K562 (cell line): ENCODE measurements around the gene PNMA5.

ENCODE experiments used
- FOXK1 ChIP-seq: sonication (generic); formaldehyde crosslinking; IDR thresholded peaks from 2 replicates; pipeline ENCODE4 v1.8.0; 2022; ENCODE audit warnings: missing genetic modification reagents, mild to moderate bottlenecking, borderline replicate concordance
- SLC30A9 ChIP-seq: fragments of 250-450 bp; sonication (Bioruptor Pico); IDR thresholded peaks from 2 replicates; pipeline ENCODE4 v1.8.0; 2022; ENCODE audit warnings: mild to moderate bottlenecking, moderate library complexity
- TOE1 ChIP-seq, 2 experiments: fragments of 450-650 bp in 1 of 2; sonication (generic) in 1 of 2; formaldehyde crosslinking in 1 of 2; IDR thresholded peaks; 2 replicates each; pipeline versions ENCODE4 v1.7.1 to v1.8.0; 2016 to 2022; ENCODE audit warnings: borderline replicate concordance in 2 of 2, mild to moderate bottlenecking in 2 of 2, antibody characterized with exemption in 1 of 2, inconsistent platforms in 1 of 2, low read depth in 1 of 2, missing genetic modification reagents in 1 of 2, moderate library complexity in 1 of 2
- TF ChIP-seq, protein P1 (sequence below), 3 experiments: IDR thresholded peaks in 2 of 3; conservative IDR thresholded peaks in 1 of 3; 2 replicates each; pipeline ENCODE4 v1.5.1; 2011 to 2012; ENCODE audit warnings: low read length in 3 of 3, mild to moderate bottlenecking in 3 of 3, control low read depth in 2 of 3, improper control_type of control experiment in 1 of 3, inconsistent platforms in 1 of 3, low read depth in 1 of 3, mixed read lengths in 1 of 3, moderate library complexity in 1 of 3; ENCODE audit not compliant: insufficient read depth in 2 of 3
- TF ChIP-seq, protein P2 (sequence below): sonication (generic); formaldehyde crosslinking; IDR thresholded peaks from 2 replicates; pipeline ENCODE4 v1.5.0; 2020; ENCODE audit warnings: missing genetic modification reagents
- TF ChIP-seq, protein P3 (sequence below): fragments of 250-450 bp; sonication (Bioruptor Pico); IDR thresholded peaks from 2 replicates; pipeline ENCODE4 v1.5.0; 2020; ENCODE audit warnings: mild to moderate bottlenecking, borderline replicate concordance
- TF ChIP-seq, protein P4 (sequence below): sonication (generic); formaldehyde crosslinking; IDR thresholded peaks from 2 replicates; pipeline ENCODE4 v1.8.1; 2022; ENCODE audit warnings: missing genetic modification reagents
- TF ChIP-seq, protein P5 (sequence below): sonication (generic); formaldehyde crosslinking; IDR thresholded peaks from 2 replicates; pipeline ENCODE4 v1.9.0; 2022; ENCODE audit warnings: mild to moderate bottlenecking, missing genetic modification reagents

DNA sequence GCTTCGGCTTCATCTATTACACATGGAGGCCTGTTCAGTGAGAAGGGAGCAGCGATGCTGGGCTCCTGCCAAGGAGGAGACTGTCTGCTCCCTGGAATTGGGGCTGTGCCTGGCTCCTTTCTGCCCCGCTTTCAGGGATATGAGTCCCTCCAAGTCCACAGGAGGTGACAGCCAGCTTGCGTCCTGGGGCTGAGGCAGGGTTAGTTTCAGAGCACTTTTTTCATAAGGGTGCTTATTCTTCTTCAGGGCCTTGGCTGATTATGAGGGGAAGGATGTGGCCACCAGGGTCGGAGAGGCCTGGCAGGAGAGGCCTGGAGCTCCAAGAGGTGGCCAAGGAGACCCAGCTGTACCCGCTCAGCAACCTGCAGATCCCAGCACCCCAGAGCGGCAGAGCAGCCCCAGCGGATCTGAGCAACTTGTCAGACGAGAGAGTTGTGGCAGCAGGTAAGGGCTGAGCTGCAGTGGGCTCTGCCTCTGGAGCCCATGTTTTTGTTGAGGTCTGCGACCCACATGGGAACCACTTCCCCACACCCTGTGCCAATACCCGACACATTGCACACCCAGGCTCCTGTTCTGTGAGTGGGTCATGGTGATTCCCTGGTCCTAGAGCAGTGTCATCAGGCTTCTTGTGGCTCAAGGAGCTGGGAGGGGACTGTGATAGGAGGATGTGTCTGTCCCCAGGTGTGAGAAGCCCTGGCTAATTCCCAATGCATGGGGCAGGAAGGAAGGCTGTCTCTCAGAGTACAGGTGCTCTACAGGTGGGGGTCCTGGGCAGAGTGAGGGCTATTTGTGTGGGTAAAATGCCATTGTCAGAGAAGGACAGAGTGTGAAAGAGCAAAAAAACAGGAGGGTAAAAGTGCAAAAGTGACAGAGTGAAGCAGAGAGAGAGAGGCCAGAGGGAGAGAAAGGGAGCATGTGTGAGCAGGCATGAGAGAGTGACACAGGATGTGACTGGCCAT lies 48.6 kb downstream of the PNMA5 start:
- no peak for TF ChIP-seq FOXK1
- TF ChIP-seq, protein P1, sequence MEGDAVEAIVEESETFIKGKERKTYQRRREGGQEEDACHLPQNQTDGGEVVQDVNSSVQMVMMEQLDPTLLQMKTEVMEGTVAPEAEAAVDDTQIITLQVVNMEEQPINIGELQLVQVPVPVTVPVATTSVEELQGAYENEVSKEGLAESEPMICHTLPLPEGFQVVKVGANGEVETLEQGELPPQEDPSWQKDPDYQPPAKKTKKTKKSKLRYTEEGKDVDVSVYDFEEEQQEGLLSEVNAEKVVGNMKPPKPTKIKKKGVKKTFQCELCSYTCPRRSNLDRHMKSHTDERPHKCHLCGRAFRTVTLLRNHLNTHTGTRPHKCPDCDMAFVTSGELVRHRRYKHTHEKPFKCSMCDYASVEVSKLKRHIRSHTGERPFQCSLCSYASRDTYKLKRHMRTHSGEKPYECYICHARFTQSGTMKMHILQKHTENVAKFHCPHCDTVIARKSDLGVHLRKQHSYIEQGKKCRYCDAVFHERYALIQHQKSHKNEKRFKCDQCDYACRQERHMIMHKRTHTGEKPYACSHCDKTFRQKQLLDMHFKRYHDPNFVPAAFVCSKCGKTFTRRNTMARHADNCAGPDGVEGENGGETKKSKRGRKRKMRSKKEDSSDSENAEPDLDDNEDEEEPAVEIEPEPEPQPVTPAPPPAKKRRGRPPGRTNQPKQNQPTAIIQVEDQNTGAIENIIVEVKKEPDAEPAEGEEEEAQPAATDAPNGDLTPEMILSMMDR (IDR thresholded peaks at IDR 0.05 in 2 of 3, conservative IDR thresholded peaks at IDR 0.05 in 1 of 3; ENCODE audit: insufficient read depth in 2 of 3, low read depth in 1 of 3, low read length in 3 of 3): no peak
- TF ChIP-seq, protein P2, sequence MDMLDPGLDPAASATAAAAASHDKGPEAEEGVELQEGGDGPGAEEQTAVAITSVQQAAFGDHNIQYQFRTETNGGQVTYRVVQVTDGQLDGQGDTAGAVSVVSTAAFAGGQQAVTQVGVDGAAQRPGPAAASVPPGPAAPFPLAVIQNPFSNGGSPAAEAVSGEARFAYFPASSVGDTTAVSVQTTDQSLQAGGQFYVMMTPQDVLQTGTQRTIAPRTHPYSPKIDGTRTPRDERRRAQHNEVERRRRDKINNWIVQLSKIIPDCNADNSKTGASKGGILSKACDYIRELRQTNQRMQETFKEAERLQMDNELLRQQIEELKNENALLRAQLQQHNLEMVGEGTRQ (CRISPR knock-in tag): no peak
- TF ChIP-seq, protein P3, sequence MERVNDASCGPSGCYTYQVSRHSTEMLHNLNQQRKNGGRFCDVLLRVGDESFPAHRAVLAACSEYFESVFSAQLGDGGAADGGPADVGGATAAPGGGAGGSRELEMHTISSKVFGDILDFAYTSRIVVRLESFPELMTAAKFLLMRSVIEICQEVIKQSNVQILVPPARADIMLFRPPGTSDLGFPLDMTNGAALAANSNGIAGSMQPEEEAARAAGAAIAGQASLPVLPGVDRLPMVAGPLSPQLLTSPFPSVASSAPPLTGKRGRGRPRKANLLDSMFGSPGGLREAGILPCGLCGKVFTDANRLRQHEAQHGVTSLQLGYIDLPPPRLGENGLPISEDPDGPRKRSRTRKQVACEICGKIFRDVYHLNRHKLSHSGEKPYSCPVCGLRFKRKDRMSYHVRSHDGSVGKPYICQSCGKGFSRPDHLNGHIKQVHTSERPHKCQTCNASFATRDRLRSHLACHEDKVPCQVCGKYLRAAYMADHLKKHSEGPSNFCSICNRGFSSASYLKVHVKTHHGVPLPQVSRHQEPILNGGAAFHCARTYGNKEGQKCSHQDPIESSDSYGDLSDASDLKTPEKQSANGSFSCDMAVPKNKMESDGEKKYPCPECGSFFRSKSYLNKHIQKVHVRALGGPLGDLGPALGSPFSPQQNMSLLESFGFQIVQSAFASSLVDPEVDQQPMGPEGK (CRISPR knock-in tag): no peak
- TF ChIP-seq, protein P4, sequence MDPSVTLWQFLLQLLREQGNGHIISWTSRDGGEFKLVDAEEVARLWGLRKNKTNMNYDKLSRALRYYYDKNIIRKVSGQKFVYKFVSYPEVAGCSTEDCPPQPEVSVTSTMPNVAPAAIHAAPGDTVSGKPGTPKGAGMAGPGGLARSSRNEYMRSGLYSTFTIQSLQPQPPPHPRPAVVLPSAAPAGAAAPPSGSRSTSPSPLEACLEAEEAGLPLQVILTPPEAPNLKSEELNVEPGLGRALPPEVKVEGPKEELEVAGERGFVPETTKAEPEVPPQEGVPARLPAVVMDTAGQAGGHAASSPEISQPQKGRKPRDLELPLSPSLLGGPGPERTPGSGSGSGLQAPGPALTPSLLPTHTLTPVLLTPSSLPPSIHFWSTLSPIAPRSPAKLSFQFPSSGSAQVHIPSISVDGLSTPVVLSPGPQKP: no peak
- TF ChIP-seq, protein P5, sequence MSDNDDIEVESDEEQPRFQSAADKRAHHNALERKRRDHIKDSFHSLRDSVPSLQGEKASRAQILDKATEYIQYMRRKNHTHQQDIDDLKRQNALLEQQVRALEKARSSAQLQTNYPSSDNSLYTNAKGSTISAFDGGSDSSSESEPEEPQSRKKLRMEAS (CRISPR knock-in tag): no peak
- TF ChIP-seq SLC30A9 (CRISPR knock-in tag): no peak
- no peak for TF ChIP-seq TOE1 (IDR thresholded peaks at IDR 0.05; ENCODE audit: borderline replicate concordance)
- no peak for TF ChIP-seq TOE1 (CRISPR knock-in tag; IDR thresholded peaks at IDR 0.05; ENCODE audit: borderline replicate concordance, low read depth)
